Fibroblast of mammary gland (primary cell): ENCODE measurements around the gene PCSK6.

Source experiments
- DNase-seq: peaks from one replicate; pipeline ENCODE4 v3.0.0-alpha.2; 2010; ENCODE audit warnings: low read depth
- H3K4me3 ChIP-seq: 2 replicates; pipeline ENCODE4 v1.5.1; 2011; ENCODE audit warnings: low read depth, mild to moderate bottlenecking, low read length, moderate library complexity; ENCODE audit not compliant: control insufficient read depth
- CTCF ChIP-seq: conservative IDR thresholded peaks from 2 replicates; pipeline ENCODE4 v1.5.1; 2011; ENCODE audit warnings: low read depth, low read length, inconsistent platforms; ENCODE audit not compliant: control insufficient read depth, insufficient read depth

PCSK6 gene

DNA sequence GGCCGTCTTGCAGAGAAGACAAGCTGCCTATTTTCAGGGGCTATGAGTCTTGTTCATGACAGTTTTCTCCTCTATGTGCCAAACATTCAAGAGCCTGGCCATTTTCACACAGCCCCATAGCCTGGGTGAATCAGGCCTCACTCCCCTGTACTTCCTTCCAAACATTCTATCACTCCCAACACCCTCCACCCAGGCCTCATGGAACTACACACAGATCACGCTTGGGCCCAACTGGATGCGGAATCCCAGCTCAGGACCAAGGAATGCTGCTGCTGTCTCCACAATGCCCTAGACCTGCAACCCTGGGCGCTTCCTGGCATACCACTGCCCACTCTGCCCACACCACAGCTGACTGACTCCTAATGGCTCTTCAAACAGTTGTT is 39.4 kb upstream of the PCSK6 start:
- TF ChIP-seq CTCF, result no peak
- DNase-seq, result no peak
- H3K4me3 ChIP-seq, result no peak overlapping the region

GRCh38 chr15:101528108-101528916 is 38.8 kb upstream of the PCSK6 start:
- no peak overlapping the region for H3K4me3 ChIP-seq
- no peak for TF ChIP-seq CTCF
- DNase-seq, result no peak

DNA sequence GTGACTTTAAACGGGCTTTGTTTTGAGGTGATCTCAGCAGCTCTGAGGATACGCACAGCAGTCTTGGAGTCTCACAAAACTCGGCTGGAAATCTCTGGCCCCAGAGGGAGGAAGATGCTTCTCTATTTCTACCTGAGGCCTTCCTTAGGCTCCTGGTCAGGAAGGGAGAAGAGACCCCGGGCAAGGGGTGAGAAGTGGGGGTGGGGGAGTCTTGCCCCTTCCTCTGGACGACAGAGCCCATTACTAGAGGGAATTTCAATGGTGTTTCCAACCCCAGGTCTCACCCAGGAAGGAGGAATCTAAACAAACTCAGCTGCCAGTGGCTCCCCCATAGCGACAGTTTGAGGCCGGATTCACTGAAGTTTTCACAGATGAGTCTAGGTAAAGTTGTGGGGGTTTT is 37.4 kb upstream of the PCSK6 start:
- no peak for DNase-seq
- H3K4me3 ChIP-seq, result no peak overlapping the region
- no peak for TF ChIP-seq CTCF

DNA sequence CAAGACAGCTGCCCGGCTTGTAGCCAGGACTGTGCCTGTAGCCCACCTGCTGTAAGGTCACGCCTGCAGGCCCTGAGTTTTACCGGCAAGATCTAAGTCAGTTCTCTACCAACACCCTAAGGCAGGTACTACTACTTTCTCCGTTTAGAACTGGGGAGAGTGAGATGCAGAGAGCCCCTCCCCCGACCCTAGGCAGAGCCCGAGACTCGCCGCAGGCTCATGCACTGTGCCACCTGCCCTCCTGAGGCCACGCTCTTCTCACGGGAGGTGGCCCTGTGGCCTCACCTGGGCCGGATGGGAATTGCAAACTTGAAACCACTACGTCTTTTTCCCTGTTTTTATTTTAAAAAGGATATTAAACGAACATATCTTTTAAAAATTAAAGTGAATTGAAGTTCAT is 36.9 kb upstream of the PCSK6 start:
- no peak for DNase-seq
- no peak overlapping the region for H3K4me3 ChIP-seq
- no peak for TF ChIP-seq CTCF

- H3K4me3 ChIP-seq, result no peak overlapping the region
- no peak for TF ChIP-seq CTCF
- DNase-seq, result no peak
Observed at GRCh38 chr15:101526021-101526420, 36.5 kb upstream of the PCSK6 start.

DNA sequence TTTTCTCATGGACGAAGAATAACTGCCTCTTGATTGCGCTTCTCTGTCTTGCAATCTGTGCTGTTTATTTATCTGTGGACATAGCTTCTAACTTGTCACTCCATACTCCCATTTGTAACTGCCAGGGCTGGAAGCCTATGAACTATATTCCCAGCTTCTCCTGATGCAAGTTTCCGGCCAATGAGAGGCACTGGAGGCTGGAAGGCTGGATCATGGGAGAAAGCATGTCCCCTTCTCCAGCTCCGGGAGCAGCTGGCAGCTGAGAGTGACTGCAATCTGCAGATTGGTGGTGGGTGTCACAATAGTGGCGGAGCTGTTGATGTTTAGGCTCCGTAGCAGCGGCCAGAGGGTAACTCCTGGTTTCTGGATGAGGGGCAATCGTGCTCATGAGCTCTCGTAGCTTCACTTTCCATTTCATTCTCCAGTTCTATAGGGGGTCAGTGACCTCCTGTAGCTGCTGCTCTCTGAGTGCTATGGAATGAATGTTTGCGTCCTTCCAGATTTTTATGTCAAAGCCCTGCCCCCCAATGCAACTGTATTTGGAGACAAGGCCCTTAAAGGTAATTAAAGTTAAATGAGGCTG is 35.7 kb upstream of the PCSK6 start:
- DNase-seq, result no peak
- no peak overlapping the region for H3K4me3 ChIP-seq
- no peak for TF ChIP-seq CTCF
